HG03565 (cell line): ENCODE results near the gene ADAMTS6.

Experiments used
- ATAC-seq: cut with Tn5 transposase; IDR thresholded peaks from one replicate; pipeline ENCODE4 v1.9.1; 2021; ENCODE audit warnings: mild to moderate bottlenecking, moderate library complexity; ENCODE audit not compliant: unreplicated experiment

ADAMTS6 gene

GRCh38 chr5:65296067-65296466, 185.7 kb downstream of the ADAMTS6 start:
- no peak for ATAC-seq

DNA sequence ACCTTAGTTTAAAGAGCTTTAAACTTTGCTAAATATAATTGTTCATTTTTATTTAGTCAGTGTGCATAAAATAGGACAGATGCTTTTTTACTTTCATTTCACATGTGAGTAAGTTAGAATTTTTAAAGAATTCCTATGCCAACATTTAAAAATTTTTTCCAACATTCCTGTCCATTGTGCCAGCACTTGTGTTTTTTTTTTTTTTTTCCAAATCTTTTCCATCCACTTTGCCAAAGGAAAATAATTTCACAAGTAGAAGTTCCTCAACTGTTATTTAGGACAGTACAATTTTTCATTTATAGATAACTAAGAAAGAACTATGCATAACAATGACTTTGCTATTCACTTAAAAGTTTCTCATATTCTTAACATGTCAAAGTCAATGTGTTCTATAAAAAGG, 189.5 kb downstream of the ADAMTS6 start:
- no peak for ATAC-seq

- no peak for ATAC-seq
Observed at GRCh38 chr5:65290677-65291076, 191.0 kb downstream of the ADAMTS6 start.

DNA sequence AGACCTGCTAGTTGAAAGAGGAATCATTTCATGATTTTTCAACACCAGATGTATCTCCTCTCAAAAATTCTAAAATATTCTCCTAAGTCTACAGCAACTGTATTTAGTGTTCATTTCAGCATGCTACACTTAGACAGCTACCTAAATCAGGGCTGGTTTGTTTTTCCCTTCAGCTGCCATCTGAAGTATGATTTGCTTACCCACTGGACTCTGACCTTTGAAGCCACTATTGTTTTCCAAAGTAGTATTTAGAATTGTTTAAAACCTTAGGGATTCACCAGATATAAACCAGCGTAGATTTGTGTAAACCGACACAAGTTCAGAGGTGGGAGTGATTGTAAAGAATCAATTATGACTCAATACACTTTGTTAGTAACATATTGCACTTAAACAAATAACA, 193.1 kb downstream of the ADAMTS6 start:
- ATAC-seq = no peak

DNA sequence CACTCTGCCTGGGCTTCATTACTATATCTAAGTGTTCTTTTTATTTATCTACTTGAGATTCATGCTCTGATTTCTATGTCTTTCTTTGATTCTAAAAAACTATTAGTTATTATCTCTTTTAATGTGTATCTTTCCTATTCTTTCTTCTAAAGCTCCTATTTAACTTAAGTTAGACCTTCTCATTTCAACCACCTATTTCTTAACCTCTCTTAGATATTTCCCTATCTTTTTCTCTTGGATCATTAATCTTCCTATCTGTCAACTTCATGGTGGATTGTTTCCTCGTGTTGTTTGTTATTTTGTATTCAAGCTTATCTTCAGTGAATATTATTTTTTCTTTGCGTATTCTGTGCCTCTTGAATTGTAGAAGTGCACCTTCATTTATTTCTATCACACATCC, 202.1 kb downstream of the ADAMTS6 start:
- ATAC-seq = no peak

- ATAC-seq = no peak
Observed at GRCh38 chr5:65276178-65276890, 205.4 kb downstream of the ADAMTS6 start.

GRCh38 chr5:65271906-65272305, 209.8 kb downstream of the ADAMTS6 start:
- no peak for ATAC-seq

DNA sequence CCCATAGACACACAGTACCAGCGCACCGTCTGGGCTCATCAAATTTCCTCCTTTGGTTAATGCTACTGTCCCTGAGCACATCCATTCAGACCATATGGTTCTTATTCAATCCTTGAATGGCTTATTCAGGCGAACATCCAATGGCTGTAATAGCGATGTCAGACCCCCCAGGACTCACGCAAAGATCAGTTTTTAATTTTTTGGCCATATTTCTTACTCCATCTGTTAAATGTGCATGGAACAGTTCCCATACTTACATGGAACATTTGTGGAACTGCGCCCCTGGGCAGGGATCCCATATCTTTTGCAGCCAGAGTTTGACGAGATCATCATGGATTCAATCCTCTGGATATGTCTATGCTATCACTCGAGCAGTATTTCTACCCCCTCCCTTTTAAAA, 213.2 kb downstream of the ADAMTS6 start:
- no peak for ATAC-seq

GRCh38 chr5:65264420-65264819, 217.3 kb downstream of the ADAMTS6 start:
- ATAC-seq = no peak

DNA sequence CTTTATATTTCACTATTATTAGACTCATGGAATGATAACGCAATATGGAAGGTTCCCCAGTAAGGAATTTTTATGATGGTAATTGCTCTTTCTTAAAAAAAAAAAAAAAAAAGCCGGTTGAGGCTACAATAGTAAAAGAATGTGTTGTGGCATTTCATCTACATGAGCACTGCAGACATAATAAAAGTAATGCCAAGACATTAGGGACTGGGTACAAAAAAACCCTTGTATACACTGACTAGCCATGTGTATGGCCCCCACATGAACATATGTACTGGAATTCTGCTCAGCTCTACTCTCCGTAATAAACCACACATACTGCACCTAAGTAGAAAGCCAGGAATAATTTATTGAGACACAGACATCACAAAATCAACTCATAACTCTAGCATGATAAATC, 218.4 kb downstream of the ADAMTS6 start:
- no peak for ATAC-seq

DNA sequence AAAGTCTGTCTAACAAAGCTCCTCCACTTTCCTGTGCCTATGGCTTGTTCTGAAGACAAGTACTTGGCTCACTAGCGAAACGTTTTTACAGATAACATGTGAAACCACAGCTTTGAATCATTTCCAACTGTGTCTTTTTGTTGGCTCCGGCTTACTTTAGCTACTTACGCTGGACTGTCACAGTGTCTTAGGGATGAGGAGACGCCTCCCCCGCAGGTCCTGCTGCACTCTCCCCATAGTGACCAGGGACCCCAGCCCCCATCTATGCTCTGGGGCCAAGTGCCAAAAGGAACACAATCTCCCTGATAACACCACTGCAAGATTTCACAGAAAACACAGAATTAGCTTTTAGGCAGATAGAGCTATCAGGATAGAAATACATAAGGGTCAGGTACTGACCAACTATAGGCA, 219.1 kb downstream of the ADAMTS6 start:
- no peak for ATAC-seq

- ATAC-seq = no peak
Observed at GRCh38 chr5:65262096-65262495, 219.6 kb downstream of the ADAMTS6 start.

- no peak for ATAC-seq
Observed at GRCh38 chr5:65261499-65261898, 220.2 kb downstream of the ADAMTS6 start.

DNA sequence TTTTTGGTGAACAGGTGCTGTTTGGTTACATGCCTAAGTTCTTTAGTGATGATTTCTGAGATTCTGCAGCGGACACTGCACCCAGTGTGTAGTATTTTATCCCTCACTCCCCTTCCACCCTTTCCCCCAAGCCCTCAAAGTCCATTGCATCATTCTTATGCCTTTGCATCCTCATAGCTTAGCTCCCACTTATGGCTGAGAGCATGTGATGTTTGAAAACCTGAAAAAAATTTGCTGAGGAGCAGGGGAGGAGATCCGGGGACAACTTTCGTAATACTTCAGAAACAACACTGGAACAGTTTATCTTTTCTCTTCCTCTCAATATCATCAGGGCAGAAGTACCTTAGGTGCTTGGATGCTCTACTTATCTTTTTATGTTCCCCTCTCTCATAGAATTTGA, 226.4 kb downstream of the ADAMTS6 start:
- ATAC-seq = no peak

DNA sequence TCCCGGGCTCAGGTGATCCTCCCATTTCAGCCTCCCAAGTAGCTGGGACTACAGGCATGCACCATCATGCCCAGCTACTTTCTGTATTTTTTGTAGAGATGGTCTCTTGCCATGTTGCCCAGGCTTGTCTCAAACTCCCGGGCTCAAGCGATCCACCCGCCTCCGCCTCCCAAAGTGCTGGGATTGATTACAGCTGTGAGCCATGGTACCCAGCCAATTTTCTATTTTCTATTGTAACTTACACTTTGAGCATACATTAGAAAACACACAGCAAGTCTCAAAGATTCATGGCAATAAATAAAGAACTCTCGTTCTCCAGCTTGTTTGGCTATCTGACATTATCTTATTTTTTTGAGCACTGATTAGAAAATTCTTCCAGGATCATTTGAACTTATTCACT, 228.7 kb downstream of the ADAMTS6 start:
- ATAC-seq = no peak

GRCh38 chr5:65248896-65249295, 232.8 kb downstream of the ADAMTS6 start:
- no peak for ATAC-seq

GRCh38 chr5:65247594-65247993, 234.1 kb downstream of the ADAMTS6 start:
- ATAC-seq = no peak

DNA sequence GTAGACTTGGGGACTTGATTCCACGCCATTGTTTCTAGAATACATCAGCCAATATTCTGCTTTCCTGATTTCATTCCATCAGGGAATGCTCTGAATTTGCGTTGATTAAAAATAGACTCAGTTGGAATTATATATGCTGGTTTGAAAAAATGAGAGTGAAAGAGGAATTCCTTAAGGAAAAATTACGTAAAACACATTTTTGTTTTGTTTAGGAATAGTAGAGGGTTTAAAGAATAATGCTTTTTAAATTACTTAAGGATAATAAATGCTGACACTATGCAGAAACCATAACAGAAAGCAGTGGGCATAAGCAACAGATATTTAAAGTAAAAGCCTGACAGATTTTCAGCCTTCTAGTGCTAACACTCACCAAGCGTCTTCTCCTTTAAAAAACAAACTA, 235.0 kb downstream of the ADAMTS6 start:
- ATAC-seq = no peak

GRCh38 chr5:65244031-65244430, 237.7 kb downstream of the ADAMTS6 start:
- no peak for ATAC-seq

DNA sequence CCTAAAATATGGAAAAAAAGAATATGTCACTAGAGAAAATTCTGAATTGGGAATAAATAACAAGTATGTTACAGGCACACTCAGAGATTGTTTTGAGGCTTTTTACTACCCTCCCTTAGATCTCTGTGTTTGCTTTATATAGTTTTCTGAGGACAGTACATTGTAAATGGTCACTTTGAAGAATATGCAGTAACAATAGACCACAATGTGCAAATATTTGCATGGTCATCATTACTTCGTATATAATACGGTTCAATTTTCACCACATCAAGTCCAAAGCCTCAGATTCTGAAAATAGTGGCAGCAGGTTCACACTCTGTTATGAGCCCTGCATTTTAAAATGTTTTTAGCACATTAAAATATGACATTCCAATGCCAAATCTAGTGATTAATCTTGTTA, 238.6 kb downstream of the ADAMTS6 start:
- ATAC-seq = no peak

- ATAC-seq = no peak
Observed at GRCh38 chr5:65229841-65230240, 251.9 kb downstream of the ADAMTS6 start.

- ATAC-seq = no peak
Observed at GRCh38 chr5:65213921-65214525, 267.7 kb downstream of the ADAMTS6 start.

- ATAC-seq = no peak
Observed at GRCh38 chr5:65209341-65209740, 272.4 kb downstream of the ADAMTS6 start.
